GM19043 (cell line): ENCODE measurements around the gene POLR2E.

Experiments used
- ATAC-seq: cut with Tn5 transposase; IDR thresholded peaks from one replicate; pipeline ENCODE4 v1.9.1; 2021; ENCODE audit warnings: low read depth; ENCODE audit not compliant: unreplicated experiment

Gene POLR2E

DNA sequence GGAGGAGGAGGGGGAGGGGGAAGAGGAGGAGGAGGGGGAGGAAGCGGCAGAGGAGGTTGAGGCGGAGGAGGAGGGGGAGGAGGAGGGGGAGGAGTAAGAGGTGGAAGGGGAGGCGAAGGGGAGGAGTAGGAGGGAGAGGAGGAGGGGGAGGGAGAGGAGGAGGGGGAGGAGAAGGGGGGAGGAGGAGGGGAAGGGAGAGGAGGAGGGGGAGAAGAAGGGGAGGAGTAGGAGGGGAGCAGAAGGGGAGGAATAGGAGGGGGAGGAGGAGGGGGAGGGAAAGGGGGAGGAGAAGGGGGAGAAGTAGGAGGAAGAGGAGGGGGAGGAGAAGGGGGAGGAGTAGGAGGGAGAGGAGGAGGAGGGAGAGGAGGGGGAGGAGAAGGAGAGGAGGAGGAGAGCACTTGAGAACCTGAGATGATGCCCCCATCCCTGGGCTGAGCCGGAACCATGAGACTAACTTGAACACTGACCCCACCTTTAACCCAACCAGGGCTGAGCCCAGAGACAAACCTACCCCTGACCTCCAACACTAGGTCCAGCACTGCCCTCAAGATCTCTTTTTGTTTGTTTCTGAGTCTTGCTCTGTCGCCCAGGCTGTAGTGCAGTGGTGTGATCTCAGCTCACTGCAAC, 42.7 kb downstream of the POLR2E start:
- ATAC-seq, result no peak

GRCh38 chr19:1051791-1052190, 43.4 kb downstream of the POLR2E start:
- ATAC-seq, result no peak

DNA sequence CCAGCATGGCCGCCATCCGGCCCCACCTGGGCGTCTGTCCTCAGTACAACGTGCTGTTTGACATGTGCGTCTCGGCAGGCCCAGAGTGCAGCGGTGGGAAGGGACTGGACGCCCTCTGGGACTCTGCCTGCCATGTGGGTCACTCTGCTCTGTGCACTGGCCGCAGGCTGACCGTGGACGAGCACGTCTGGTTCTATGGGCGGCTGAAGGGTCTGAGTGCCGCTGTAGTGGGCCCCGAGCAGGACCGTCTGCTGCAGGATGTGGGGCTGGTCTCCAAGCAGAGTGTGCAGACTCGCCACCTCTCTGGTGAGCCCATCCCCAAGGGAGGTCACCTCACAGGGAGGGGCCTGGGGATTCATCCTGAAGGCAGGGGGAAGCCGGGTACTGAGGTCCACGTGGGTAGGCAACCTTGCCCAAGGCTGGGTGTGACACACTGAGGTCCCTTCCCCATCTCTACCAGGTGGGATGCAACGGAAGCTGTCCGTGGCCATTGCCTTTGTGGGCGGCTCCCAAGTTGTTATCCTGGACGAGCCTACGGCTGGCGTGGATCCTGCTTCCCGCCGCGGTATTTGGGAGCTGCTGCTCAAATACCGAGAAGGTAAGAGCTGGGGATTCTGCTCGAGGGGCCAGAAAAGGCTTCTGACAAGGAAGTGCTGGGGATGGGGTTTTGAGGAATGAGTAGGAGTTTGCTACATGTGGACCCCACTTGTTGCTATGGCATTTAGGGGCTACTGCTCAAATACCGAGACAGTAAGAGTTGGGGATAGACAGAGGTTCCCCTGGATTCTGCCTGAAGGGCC, 44.0 kb downstream of the POLR2E start:
- ATAC-seq, result no peak

DNA sequence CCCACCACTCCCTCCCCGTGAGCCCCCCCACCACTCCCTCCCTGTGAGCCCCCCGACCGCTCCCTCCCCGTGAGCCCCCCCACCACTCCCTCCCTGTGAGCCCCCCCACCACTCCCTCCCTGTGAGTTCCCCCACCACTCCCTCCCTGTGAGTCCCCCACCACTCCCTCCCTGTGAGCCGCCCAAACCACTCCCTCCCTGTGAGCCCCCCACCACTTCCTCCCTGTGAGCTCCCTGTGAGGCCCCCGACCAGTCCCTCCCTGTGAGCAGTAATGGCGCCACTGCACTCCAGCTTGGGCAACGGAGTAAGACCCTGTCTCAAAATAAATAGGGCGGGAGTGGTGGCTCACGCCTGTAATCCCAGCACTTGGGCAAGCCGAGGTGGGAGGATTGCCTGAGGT, 45.4 kb downstream of the POLR2E start:
- ATAC-seq, result no peak

DNA sequence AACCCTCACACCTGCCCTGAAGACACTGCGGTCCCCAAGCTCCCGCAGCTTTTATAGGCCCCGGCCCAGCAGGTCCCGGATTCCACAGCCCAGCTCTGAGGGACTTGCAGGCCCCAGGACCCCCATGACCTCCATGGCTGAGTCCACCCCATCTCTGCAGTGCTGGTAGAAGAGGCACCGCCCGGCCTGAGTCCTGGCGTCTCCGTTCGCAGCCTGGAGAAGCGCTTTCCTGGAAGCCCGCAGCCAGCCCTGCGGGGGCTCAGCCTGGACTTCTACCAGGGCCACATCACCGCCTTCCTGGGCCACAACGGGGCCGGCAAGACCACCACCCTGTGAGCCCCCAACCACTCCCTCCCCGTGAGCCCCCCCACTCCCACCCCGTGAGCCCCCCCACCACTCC, 46.1 kb downstream of the POLR2E start:
- ATAC-seq, result no peak

DNA sequence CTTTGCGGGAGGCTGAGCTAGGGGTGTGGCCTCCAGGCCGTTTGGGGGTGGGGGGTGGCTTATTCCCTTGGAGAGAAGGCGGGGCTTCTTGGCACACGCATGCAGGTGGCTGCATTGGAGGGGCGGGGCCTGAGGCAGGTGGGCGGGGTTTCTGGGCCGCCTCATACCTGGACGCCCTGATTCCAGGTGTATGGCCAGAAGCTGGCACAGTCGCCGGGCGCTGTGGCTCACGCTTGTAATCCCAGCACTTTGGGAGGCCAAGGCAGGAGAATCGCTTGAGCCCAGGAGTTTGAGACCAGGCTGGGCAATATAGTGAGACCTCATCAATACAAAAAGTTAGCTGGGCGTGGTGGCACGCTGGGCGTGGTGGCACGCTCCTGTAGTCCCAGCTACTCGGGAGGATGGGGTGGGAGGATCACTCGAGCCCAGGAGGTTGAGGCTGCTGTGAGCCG, 47.5 kb downstream of the POLR2E start:
- ATAC-seq, result no peak

- ATAC-seq, result no peak
Measured at GRCh38 chr19:1046836-1047695, 48.1 kb downstream of the POLR2E start.

DNA sequence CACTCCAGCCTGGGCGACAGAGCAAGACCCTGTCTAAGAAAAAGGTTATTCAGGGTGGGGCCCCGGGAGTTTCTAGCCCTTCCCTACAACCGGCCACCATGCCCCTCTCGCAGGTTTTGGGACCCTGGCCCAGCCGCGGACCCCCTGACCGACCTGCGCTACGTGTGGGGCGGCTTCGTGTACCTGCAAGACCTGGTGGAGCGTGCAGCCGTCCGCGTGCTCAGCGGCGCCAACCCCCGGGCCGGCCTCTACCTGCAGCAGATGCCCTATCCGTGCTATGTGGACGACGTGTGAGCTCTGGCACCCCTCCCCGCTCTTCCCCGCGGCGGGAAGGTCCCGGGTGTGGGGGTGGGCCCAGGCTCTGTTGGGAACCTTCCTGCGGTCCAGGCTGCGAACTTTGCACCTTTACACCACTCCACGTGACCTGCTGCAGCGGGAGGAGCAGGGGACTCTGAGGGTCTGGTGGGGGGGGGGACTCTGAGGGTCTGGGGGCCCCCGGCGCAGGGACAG, 49.0 kb downstream of the POLR2E start:
- no peak for ATAC-seq

DNA sequence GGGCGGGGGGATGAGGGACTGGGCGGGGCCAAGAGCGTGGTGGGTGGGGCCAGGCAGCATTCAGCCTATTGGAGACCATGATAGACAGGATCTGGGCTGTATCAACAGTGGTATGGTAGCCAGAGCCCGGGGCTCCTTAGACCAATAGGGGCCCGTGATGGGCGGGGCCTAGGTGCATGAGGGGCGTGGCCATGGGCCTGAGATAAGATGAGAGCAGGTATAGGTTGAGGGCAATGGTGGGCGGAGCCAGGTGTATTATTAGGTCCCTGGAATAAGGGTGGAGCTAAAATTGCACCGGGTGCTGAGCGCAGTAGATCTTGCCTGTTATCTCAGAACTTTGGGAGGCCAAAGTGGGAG, 50.0 kb downstream of the POLR2E start:
- no peak for ATAC-seq

DNA sequence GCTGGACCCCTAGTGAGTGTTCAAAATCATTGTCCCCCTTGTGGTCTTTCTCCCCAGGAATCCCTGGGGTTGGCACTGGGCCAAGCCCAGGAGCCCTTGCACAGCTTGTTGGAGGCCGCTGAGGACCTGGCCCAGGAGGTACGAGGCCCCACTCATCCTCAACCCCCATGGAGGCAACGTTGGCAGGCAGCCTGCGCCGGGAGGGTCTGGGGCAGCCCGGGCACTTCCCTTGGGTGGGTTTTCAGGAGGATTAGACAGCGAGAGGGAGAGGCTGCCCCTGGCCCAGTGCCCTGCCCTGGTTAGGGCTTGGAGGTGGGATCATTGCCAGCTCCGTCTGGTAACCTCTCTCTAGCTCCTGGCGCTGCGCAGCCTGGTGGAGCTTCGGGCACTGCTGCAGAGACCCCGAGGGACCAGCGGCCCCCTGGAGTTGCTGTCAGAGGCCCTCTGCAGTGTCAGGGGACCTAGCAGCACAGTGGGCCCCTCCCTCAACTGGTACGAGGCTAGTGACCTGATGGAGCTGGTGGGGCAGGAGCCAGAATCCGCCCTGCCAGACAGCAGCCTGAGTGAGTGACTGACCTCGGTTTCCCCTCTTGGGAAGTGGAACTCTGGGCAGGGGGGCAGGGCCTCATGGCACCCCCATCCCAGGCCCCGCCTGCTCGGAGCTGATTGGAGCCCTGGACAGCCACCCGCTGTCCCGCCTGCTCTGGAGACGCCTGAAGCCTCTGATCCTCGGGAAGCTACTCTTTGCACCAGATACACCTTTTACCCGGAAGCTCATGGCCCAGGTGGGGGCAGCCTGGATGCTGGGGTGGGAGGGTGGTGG, 52.3 kb downstream of the POLR2E start:
- ATAC-seq, result no peak

- ATAC-seq, result no peak
Measured at GRCh38 chr19:1041835-1042685, 53.1 kb downstream of the POLR2E start.

DNA sequence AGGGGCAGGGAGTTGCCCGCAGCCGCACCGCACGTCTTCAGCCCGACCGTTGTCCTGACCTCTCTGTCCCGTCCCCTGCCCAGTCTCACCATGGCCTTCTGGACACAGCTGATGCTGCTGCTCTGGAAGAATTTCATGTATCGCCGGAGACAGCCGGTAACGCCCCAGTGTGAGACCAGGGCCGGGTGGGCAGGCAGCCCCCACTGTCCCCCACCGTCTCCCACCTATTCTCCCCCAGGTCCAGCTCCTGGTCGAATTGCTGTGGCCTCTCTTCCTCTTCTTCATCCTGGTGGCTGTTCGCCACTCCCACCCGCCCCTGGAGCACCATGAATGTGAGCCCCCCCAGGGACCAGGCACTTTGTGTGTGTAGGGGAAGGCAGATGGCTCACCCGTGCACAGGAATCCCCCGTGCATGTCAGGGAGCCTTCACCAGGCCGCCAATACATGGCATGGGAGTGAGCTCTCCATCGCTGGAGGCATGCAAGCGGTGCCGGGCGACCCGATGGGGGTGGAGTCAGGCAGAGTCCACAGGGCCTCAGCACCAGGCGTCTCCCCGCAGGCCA, 53.8 kb downstream of the POLR2E start:
- no peak for ATAC-seq

- peak; percentile 34 for ATAC-seq
Measured at GRCh38 chr19:1040476-1041271, 54.5 kb downstream of the POLR2E start.

GRCh38 chr19:1039646-1040475, 55.3 kb downstream of the POLR2E start, which contains the start of gene ABCA7:
TSS of gene ABCA7 (plus strand) at chr19:1040107. CDS start at chr19:1041362, 1,255 bp downstream.
- ATAC-seq, result peak; percentile 62

DNA sequence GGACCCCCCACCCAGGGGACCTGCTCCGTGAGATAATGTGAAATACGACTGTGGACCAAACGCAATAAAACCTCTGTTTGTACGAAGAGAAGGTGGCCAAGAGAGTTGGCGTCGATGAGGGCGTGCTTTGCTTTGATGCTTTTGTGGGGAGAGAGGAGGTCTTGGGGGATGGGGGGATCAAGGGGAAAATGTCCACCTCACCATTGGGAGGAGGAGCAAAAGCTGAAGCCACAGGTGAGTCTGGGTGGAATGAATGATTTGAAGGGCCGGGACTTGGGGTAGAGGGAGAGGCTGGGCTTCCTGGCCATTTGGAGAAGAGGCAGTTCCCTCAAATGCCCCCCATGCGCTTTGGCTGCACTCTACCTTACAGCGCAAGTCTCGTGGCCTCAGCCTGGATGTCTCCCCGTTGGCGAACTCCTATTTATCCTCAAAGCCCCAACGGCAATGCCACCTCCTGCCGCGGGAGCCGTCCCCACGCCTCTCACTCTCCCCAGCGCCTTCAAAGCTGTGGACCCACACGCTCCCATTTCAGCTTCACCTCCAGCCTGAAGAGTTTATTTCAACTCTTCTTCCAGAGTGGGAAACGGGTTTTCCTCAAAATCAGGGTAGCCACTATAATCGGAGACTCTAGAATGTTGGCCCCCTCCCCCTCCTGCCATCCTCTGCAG, 56.1 kb downstream of the POLR2E start:
- ATAC-seq, result no peak

- no peak for ATAC-seq
Measured at GRCh38 chr19:1037621-1038064, 57.5 kb downstream of the POLR2E start.
